Lung (tissue), 12 donors: ENCODE data around the gene PSMB11. TPM values are rescaled to one million over a fixed set of nuclear protein-coding genes. Genes with fewer than 3 reads are reported as not detected.

Experiments
- ATAC-seq: fragments of 200-7000 bp; cut with Tn5 transposase; one replicate; pipeline ENCODE4 v1.9.1; 2020; ENCODE audit warnings: moderate number of reproducible peaks; ENCODE audit not compliant: insufficient read depth, low FRiP score
- DNase-seq, 3 donors: peaks; one replicate each; pipeline ENCODE4 v3.0.0-alpha.2; 2013 to 2017
- H3K27ac ChIP-seq, 2 donors: one replicate each; pipeline ENCODE4 v1.5.1; 2013; ENCODE audit warnings: mild to moderate bottlenecking in 2 of 2, moderate library complexity in 2 of 2, control low read depth in 1 of 2, inconsistent platforms in 1 of 2, low read depth in 1 of 2, low read length in 1 of 2
- H3K27me3 ChIP-seq, 3 donors: one replicate each; pipeline ENCODE4 v1.5.1; 2013; ENCODE audit warnings: low read length in 2 of 3; ENCODE audit not compliant: control insufficient read depth in 3 of 3, insufficient read depth in 3 of 3
- H3K36me3 ChIP-seq, 4 donors: one replicate each; pipeline ENCODE4 v1.5.1; 2013; ENCODE audit warnings: low read length in 4 of 4, mild to moderate bottlenecking in 1 of 4, moderate library complexity in 1 of 4; ENCODE audit not compliant: control insufficient read depth in 4 of 4, insufficient read depth in 4 of 4
- H3K4me1 ChIP-seq, 5 donors: one replicate each; pipeline ENCODE4 v1.5.1; 2013; ENCODE audit warnings: low read length in 5 of 5, mild to moderate bottlenecking in 2 of 5, moderate library complexity in 1 of 5; ENCODE audit not compliant: control insufficient read depth in 5 of 5, insufficient read depth in 5 of 5
- H3K4me3 ChIP-seq: one replicate; pipeline ENCODE4 v1.5.1; 2013; ENCODE audit warnings: mild to moderate bottlenecking, control low read depth, moderate library complexity
- H3K9ac ChIP-seq, 2 donors: one replicate each; pipeline ENCODE4 v1.5.1; 2013; ENCODE audit warnings: low read length in 2 of 2, control low read depth in 1 of 2; ENCODE audit not compliant: insufficient read depth in 1 of 2
- H3K9me3 ChIP-seq, 4 donors: one replicate each; pipeline ENCODE4 v1.5.1; 2013; ENCODE audit warnings: low read length in 3 of 4, mild to moderate bottlenecking in 1 of 4, moderate library complexity in 1 of 4; ENCODE audit not compliant: control insufficient read depth in 4 of 4, insufficient read depth in 3 of 4
- WGBS, 2 donors: extraction: QIAGEN DNeasy Blood & Tissue Kit; methylation state at CpG; one replicate each; pipeline ENCODE4 v1.1.7; 2013; 5-methylcytosine and 5-hydroxymethylcytosine counted together
- polyA plus RNA-seq, 2 donors: library from polyadenylated mRNA; stranded (reverse); fragments of 200-250 nt; gene quantifications; one replicate each; pipeline ENCODE4 v1.2.1, GENCODE V29; 2013
- total RNA-seq, 2 donors: library from RNA; depleted of rRNA in 1 of 2; stranded (reverse); fragments of >200 nt in 1 of 2; gene quantifications; one replicate each; pipeline ENCODE4 v1.2.1, GENCODE V29; 2014 to 2021
- TF ChIP-seq, protein P1 (sequence below): IDR thresholded peaks from 2 replicates; pipeline ENCODE4 v1.5.1; 2012; ENCODE audit warnings: mild to moderate bottlenecking; ENCODE audit errors: control extremely low read depth, extremely low read depth
- donor health status: control.
- donor health status: control.
- donor health status: Bipolar disorder and iron deficiency.
- donor health status: healthy.
- donor health status: DM: yes; HTN: yes; CAD: no.

The PSMB11 gene
- total and polyA plus RNA-seq, 4 donors, result not detected

DNA sequence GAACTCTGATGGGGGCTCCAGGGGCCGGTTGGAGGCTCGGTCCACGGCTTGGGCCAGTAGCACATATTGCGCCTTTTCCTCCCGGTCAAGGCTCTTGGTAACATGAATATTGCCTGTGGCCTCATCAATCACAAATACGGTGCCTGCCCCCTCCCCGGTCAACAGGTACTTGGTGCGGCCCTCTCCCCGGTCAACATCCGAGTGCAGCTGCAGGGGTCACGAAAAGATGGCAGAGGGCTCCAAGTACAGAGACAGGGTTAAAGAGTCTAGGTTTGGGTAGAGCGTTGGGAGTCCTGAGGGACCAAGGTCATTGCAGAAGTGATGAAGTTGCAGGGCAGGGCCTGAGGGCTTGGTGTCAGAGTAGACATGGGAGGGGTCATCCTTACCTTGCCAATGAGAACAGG, 13.1 kb downstream of the PSMB11 start:
- peaks cover 0 to 18% (median 0%) of the 10 kb centered on the region in 5 donors for H3K4me1 ChIP-seq

DNA sequence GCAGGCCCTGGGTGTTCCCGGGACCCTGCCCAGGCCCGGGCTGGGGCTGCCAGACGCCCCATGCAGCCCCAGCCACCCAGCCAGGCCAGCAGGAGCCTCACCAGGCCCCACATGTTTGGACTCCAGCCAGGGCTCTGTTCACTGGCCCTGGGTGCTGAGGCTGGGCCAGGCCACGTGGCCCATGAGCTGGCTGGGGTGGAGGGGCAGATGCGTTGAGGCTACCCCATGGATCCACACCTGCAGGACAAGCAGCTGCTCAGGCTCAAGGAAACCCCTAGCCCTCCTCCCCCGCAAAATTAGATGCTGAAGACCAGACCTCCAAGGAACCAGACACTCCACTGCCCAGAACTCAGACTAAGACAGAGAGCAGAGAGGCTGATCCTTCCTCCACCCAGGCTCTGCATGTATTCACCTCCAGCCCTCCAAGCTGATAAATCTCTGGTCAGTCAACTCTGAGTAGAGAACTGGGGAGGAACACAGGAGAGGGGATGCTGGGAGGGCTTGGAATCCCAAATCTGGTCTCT, 13.7 kb downstream of the PSMB11 start:
- H3K4me1 ChIP-seq, result peaks cover 0 to 18% (median 0%) of the 10 kb centered on the region in 5 donors
- 81 to 93% methylated on average over 6 of the region's 6 CpGs for WGBS, 2 donors
- H3K27me3 ChIP-seq, result no peaks in the 10 kb centered on the region
- no peak overlapping the region for H3K27ac ChIP-seq
- H3K36me3 ChIP-seq, result peaks cover 0 to 15% (median 10%) of the 10 kb centered on the region in 4 donors
- TF ChIP-seq, protein P1, sequence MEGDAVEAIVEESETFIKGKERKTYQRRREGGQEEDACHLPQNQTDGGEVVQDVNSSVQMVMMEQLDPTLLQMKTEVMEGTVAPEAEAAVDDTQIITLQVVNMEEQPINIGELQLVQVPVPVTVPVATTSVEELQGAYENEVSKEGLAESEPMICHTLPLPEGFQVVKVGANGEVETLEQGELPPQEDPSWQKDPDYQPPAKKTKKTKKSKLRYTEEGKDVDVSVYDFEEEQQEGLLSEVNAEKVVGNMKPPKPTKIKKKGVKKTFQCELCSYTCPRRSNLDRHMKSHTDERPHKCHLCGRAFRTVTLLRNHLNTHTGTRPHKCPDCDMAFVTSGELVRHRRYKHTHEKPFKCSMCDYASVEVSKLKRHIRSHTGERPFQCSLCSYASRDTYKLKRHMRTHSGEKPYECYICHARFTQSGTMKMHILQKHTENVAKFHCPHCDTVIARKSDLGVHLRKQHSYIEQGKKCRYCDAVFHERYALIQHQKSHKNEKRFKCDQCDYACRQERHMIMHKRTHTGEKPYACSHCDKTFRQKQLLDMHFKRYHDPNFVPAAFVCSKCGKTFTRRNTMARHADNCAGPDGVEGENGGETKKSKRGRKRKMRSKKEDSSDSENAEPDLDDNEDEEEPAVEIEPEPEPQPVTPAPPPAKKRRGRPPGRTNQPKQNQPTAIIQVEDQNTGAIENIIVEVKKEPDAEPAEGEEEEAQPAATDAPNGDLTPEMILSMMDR, result no peak
- no peak for ATAC-seq
- no peak overlapping the region for H3K9ac ChIP-seq
- DNase-seq, result no peak
- H3K4me3 ChIP-seq, result no peak overlapping the region
- H3K9me3 ChIP-seq, result no peaks in the 10 kb centered on the region

More for the DNA sequence above, 13.1 kb downstream of the PSMB11 start:
- ATAC-seq (no peak), DNase-seq (no peak)
- Histone ChIP-seq H3K27ac (no peak overlapping the region), H3K9me3 (no peaks in the 10 kb centered on the region), H3K4me3 (no peak overlapping the region), H3K9ac (no peak overlapping the region), H3K36me3 (peaks cover 0 to 11% (median 7%) of the 10 kb centered on the region in 4 donors), H3K27me3 (no peaks in the 10 kb centered on the region)
- 96 to 98% methylated on average over 12 of the region's 12 CpGs for WGBS, 2 donors
- TF ChIP-seq, protein P1, result no peak

DNA sequence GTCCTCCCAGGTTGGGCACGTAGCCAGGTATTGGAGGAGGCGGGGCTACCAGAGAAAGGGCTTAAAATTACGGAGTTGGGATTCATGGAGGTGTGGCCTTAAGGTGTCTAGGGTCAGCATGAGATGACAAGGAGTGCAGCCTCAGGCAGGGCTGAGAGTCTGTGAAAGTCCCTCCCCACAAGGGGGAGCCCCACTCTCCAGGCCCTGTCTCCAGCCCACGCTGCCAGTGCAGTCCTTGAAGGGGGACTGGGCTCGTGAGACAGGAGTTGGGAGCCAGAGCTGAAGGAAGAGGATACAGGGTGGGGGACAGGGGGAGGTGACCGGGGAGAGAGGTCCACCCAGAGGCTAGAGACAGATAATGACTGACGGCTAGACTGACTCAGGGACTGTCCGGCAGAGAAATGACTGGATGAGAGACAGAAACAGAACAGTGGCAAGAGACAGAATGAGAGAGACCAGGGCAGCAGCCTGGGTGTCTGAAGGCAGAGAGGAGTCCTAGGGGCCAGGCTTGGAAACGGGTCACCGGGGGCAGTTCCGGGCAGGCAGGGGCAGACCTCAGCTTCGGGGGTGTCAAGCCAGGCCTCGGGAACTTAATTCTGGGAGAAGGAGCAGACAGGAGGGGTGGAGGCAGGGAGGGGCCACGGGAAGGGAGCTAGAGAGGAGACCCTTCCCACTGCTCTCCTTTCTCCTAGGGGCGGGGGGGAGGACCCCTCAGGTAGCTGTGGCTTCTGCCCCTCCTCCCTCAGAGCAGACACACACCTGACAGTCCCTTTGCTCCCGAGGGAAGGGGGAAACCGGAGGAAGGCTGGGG, 14.3 kb downstream of the PSMB11 start:
- TF ChIP-seq, protein P1, result peak; percentile 32
- DNase-seq (peak in 2 of 3 donors; percentile 54 to 55), ATAC-seq (peak; percentile 54)
- 8 to 10% methylated on average over 17 of the region's 17 CpGs for WGBS, 2 donors
- Histone ChIP-seq H3K4me1 (peaks cover 0 to 18% (median 0%) of the 10 kb centered on the region in 5 donors), H3K27ac (peak overlapping the region in 1 of 2 donors; percentile 4), H3K27me3 (no peaks in the 10 kb centered on the region), H3K36me3 (peaks cover 0 to 21% (median 13%) of the 10 kb centered on the region in 4 donors), H3K9ac (no peak overlapping the region), H3K9me3 (no peaks in the 10 kb centered on the region), H3K4me3 (no peak overlapping the region)
